ENCODE results near the gene STMN3. TPM values are rescaled to one million over a fixed set of nuclear protein-coding genes. Genes with fewer than 3 reads are reported as not detected.

The STMN3 gene
- total RNA-seq, 1 donor from 2014 or later: 14.7 TPM

- Histone ChIP-seq H3K4me3 (no peak overlapping the region), H3K36me3 (no peaks in the 10 kb centered on the region), H3K27ac (no peak overlapping the region), H3K27me3 (no peaks in the 10 kb centered on the region), H3K9me3 (no peaks in the 10 kb centered on the region), H3K4me1 (peaks cover 42% of the 10 kb centered on the region)
- TF ChIP-seq CTCF (IDR thresholded peaks at IDR 0.05) (no peak), POLR2AphosphoS5 (IDR thresholded peaks at IDR 0.05; ENCODE audit: insufficient read depth in 1 of 2, low read depth in 1 of 2) (no peak), POLR2A (IDR thresholded peaks at IDR 0.05) (no peak)
- DNase-seq (ENCODE audit: extremely low spot score in 2 of 2): no peak
- intact Hi-C loops (cut with DNase I): no loop called here
Observed at GRCh38 chr20:63694584-63695423, 41.6 kb upstream of the STMN3 start.

DNA sequence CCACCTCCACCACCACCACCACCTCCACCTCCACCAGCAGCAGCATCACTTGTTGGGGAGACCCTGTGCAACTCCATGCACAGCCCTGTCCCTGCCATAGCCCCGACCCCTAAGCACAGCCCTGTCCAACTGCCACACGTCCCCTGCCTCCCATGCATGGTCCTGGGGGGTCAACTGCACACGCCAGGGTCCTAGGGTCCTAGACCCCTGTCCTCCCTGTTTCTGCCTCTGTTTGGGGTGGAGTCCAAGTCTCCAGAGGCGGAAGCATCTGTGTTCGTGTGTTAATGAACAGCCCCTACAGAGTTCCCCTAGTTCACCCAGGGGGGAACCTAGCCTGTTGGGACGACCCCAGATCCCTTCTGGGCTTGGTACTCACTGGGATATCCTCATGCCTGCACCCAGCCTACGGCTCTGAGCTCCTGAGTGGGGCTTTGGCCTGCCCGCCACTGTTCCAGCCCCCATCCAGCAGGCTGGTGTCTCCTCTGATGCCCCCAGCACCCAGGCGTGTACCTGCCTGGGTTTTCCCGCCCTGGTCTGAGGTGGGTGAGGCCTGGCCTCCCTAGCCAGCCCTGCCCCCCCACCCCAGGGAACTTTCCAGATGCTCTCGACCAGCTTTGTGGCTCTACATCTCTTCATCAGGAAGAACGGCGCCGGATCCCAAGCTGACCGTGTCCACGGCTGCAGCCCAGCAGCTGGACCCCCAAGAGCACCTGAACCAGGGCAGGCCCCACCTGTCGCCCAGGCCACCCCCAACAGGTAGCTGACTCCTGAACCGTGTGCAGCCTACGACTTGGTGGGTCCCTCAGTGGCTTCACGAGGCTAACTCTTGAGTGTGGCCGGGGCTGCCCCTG is 40.7 kb upstream of the STMN3 start:
- TF ChIP-seq CTCF (IDR thresholded peaks at IDR 0.05) (no peak), POLR2A (IDR thresholded peaks at IDR 0.05) (no peak), POLR2AphosphoS5 (IDR thresholded peaks at IDR 0.05; ENCODE audit: insufficient read depth in 1 of 2, low read depth in 1 of 2) (no peak)
- Histone ChIP-seq H3K27ac (no peak overlapping the region), H3K36me3 (no peaks in the 10 kb centered on the region), H3K4me3 (no peak overlapping the region), H3K27me3 (no peaks in the 10 kb centered on the region), H3K9me3 (no peaks in the 10 kb centered on the region), H3K4me1 (peaks cover 33% of the 10 kb centered on the region)
- no peak for DNase-seq (ENCODE audit: extremely low spot score in 2 of 2)
- intact Hi-C loops (cut with DNase I): no loop called here

GRCh38 chr20:63693083-63693732 is 40.0 kb upstream of the STMN3 start:
- Histone ChIP-seq H3K4me1 (peaks cover 26% of the 10 kb centered on the region), H3K27me3 (no peaks in the 10 kb centered on the region), H3K27ac (no peak overlapping the region), H3K36me3 (no peaks in the 10 kb centered on the region), H3K9me3 (no peaks in the 10 kb centered on the region), H3K4me3 (no peak overlapping the region)
- intact Hi-C loops (cut with DNase I): no loop called here
- no peak for TF ChIP-seq CTCF (IDR thresholded peaks at IDR 0.05)
- TF ChIP-seq POLR2AphosphoS5 (IDR thresholded peaks at IDR 0.05; ENCODE audit: insufficient read depth in 1 of 2, low read depth in 1 of 2): no peak
- TF ChIP-seq POLR2A (IDR thresholded peaks at IDR 0.05): no peak
- no peak for DNase-seq (ENCODE audit: extremely low spot score in 2 of 2)

DNA sequence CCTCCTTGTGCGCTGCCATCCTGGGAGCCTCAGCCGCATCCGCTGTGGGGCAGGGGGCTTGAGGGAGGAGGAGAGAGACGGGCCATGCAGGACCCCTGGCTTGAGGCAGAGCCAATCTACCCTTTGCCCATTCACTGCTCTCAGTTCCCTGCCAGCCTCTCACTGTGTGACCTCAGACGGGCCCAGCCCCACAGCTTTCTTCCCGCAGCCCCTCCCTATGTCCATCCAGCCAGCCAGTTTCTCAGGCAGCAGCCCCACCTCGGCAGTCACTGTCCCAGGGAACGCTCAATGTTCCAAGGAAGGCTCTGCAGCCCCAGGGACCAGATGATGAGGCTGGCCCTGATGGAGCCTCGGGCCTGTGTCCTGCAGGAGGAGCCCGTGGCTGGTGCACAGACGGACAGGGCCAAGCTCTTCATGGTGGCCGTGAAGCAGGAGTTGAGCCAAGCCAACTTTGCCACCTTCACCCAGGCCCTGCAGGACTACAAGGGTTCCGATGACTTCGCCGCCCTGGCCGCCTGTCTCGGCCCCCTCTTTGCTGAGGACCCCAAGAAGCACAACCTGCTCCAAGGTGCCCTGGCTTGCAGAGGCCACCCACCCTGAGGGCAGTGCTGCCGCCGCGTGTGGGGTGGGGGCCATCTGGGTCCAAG is 39.3 kb upstream of the STMN3 start:
- Histone ChIP-seq H3K4me3 (no peak overlapping the region), H3K27ac (no peak overlapping the region), H3K4me1 (peaks cover 28% of the 10 kb centered on the region), H3K27me3 (no peaks in the 10 kb centered on the region), H3K36me3 (no peaks in the 10 kb centered on the region), H3K9me3 (no peaks in the 10 kb centered on the region)
- TF ChIP-seq POLR2A (IDR thresholded peaks at IDR 0.05): no peak
- TF ChIP-seq POLR2AphosphoS5 (IDR thresholded peaks at IDR 0.05; ENCODE audit: insufficient read depth in 1 of 2, low read depth in 1 of 2): peak in 1 of 2 donors; percentile 12
- TF ChIP-seq CTCF (IDR thresholded peaks at IDR 0.05): no peak
- intact Hi-C loops (cut with DNase I): no loop called here
- no peak for DNase-seq (ENCODE audit: extremely low spot score in 2 of 2)

Measured in vagina (tissue), 2 donors.